Measurements from ENCODE around the gene UBTF.
A peak's percentile ranks its signal among the peaks of the same experiment; 100 is the strongest.

The UBTF gene

GRCh38 chr17:44197107-44197506 is 22.4 kb downstream of the UBTF start:
- no peak for DNase-seq

- DNase-seq = no peak
These were observed 26.0 kb downstream of the UBTF start for GRCh38 chr17:44193326-44194084.

GRCh38 chr17:44192750-44193149 is 26.7 kb downstream of the UBTF start:
- DNase-seq = no peak

GRCh38 chr17:44191941-44192496 is 27.5 kb downstream of the UBTF start:
- no peak for DNase-seq

GRCh38 chr17:44191369-44191768 is 28.1 kb downstream of the UBTF start:
- no peak for DNase-seq

GRCh38 chr17:44190481-44190880 is 29.0 kb downstream of the UBTF start:
- no peak for DNase-seq

GRCh38 chr17:44188576-44189403 is 30.7 kb downstream of the UBTF start:
- DNase-seq = no peak

- DNase-seq = no peak
These were observed 32.2 kb downstream of the UBTF start for GRCh38 chr17:44187131-44187899.

GRCh38 chr17:44186307-44187130 is 33.0 kb downstream of the UBTF start, which contains the start of gene TMUB2:
Gene TMUB2, plus strand, starts transcription at chr17:44186972. Its CDS starts 737 bp downstream, at chr17:44187709.
- peak; percentile 99 for DNase-seq

GRCh38 chr17:44184212-44184810 is 35.2 kb downstream of the UBTF start:
- no peak for DNase-seq

GRCh38 chr17:44183024-44183423 is 36.5 kb downstream of the UBTF start:
- DNase-seq = no peak

- no peak for DNase-seq
These were observed 41.3 kb downstream of the UBTF start for GRCh38 chr17:44178133-44178532.

GRCh38 chr17:44177640-44178039 is 41.8 kb downstream of the UBTF start:
- no peak for DNase-seq

GRCh38 chr17:44176671-44177501 is 42.6 kb downstream of the UBTF start:
- DNase-seq = no peak

- no peak for DNase-seq
These were observed 43.2 kb downstream of the UBTF start for GRCh38 chr17:44176257-44176656.

GRCh38 chr17:44174427-44174826 is 45.0 kb downstream of the UBTF start:
- DNase-seq = no peak

GRCh38 chr17:44171931-44172455 is 47.5 kb downstream of the UBTF start:
- no peak for DNase-seq

- DNase-seq = no peak
These were observed 48.8 kb downstream of the UBTF start, which contains the start of gene ASB16 for GRCh38 chr17:44170499-44171201. Gene ASB16, plus strand, starts transcription at chr17:44170704. Its CDS starts 86 bp downstream, at chr17:44170790.

GRCh38 chr17:44170135-44170498 is 49.4 kb downstream of the UBTF start:
- DNase-seq = no peak

All from activated CD4-positive, alpha-beta T cell treated with anti-CD3 and anti-CD28 coated beads for 1 hour (primary cell).